Ishikawa (cell line): ENCODE results near the gene KATNAL1.
A peak's percentile ranks its signal among the peaks of the same experiment; 100 is the strongest.

Source experiments
- CEBPB ChIP-seq: IDR thresholded peaks from 2 replicates; pipeline ENCODE4 v1.6.1; 2012
- CREB1 ChIP-seq: IDR thresholded peaks from 2 replicates; pipeline ENCODE4 v1.6.1; 2012; ENCODE audit warnings: low read depth
- EGR1 ChIP-seq: IDR thresholded peaks from 2 replicates; pipeline ENCODE4 v1.6.1; 2012
- EP300 ChIP-seq: IDR thresholded peaks from 2 replicates; pipeline ENCODE4 v1.6.1; 2012; ENCODE audit warnings: borderline replicate concordance
- FOXM1 ChIP-seq: IDR thresholded peaks from 2 replicates; pipeline ENCODE4 v1.6.1; 2012; ENCODE audit warnings: low read depth, borderline replicate concordance
- NFIC ChIP-seq: IDR thresholded peaks from 2 replicates; pipeline ENCODE4 v1.6.1; 2012
- RAD21 ChIP-seq: IDR thresholded peaks from 2 replicates; pipeline ENCODE4 v1.6.1; 2012; ENCODE audit warnings: low read depth
- TAF1 ChIP-seq: IDR thresholded peaks from 2 replicates; pipeline ENCODE4 v1.6.1; 2012; ENCODE audit warnings: low read depth, mild to moderate bottlenecking
- TCF12 ChIP-seq: IDR thresholded peaks from 2 replicates; pipeline ENCODE4 v1.6.1; 2012; ENCODE audit warnings: low read depth
- TEAD4 ChIP-seq: IDR thresholded peaks from 2 replicates; pipeline ENCODE4 v1.6.1; 2012
- YY1 ChIP-seq: IDR thresholded peaks from 2 replicates; pipeline ENCODE4 v1.6.1; 2012; ENCODE audit warnings: low read depth
- ZBTB7A ChIP-seq: IDR thresholded peaks from 2 replicates; pipeline ENCODE4 v1.6.1; 2012; ENCODE audit warnings: low read depth
- TF ChIP-seq, protein P1 (sequence below): IDR thresholded peaks from 2 replicates; pipeline ENCODE4 v1.6.1; 2012
- TF ChIP-seq, protein P2 (sequence below): IDR thresholded peaks from 2 replicates; pipeline ENCODE4 v1.6.1; 2012
- TF ChIP-seq, protein P3 (sequence below): IDR thresholded peaks from 2 replicates; pipeline ENCODE4 v1.6.1; 2012; ENCODE audit warnings: low read depth, mild to moderate bottlenecking

KATNAL1 gene

DNA sequence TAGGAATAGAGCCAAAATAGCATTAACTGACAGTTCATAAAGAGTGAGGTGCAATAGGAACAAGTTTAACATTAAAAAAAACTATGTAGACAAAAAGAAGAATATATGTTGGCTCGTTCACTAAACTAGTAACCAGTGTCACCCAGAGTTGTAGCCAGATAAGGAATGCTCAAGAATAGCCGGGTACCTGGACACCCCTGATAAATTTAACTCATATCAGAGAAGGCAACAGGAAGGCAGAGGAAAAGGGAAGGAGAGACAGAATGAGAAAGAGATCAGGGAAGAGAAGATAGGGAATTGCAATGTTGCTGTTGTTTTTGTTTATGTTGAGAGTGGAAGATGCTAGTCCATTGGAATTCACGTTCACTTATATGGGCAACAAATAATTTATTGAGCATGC, 31.6 kb upstream of the KATNAL1 start:
- no peak for TF ChIP-seq EP300
- TF ChIP-seq RAD21, result no peak
- no peak for TF ChIP-seq TAF1
- TF ChIP-seq TEAD4, result no peak
- TF ChIP-seq EGR1, result no peak
- TF ChIP-seq, protein P1, sequence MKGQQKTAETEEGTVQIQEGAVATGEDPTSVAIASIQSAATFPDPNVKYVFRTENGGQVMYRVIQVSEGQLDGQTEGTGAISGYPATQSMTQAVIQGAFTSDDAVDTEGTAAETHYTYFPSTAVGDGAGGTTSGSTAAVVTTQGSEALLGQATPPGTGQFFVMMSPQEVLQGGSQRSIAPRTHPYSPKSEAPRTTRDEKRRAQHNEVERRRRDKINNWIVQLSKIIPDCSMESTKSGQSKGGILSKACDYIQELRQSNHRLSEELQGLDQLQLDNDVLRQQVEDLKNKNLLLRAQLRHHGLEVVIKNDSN, result no peak
- TF ChIP-seq ZBTB7A, result no peak
- no peak for TF ChIP-seq TCF12

DNA sequence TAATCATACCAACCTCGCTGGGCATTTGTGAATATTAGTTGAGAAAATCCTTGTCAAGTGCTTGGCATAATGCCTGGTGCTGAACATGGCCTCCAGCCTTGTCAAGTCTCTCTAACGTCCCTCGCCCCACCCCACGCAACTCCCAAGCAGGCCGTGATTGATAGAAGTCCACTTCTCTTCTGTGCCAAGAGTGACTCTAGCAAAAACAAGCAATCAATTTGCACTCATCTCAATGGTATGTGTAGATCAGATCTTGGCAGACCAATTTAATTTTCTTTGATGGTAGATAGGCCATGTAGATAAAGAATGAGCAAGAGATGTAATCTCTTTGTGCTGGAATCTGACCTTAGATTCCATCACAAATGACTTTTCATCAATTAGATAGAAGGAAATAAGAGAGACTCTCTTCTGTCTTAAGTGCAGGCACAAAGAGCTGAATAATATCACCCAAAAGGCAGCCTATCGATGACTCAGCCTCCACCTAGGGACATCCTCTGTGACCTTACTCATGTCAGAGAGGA, 31.0 kb upstream of the KATNAL1 start:
- TF ChIP-seq, protein P1, result no peak
- no peak for TF ChIP-seq EGR1
- no peak for TF ChIP-seq CREB1
- TF ChIP-seq RAD21, result no peak
- no peak for TF ChIP-seq YY1
- TF ChIP-seq ZBTB7A, result no peak
- no peak for TF ChIP-seq CEBPB
- no peak for TF ChIP-seq NFIC
- TF ChIP-seq EP300, result no peak
- no peak for TF ChIP-seq TEAD4
- TF ChIP-seq, protein P2, sequence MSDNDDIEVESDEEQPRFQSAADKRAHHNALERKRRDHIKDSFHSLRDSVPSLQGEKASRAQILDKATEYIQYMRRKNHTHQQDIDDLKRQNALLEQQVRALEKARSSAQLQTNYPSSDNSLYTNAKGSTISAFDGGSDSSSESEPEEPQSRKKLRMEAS, result no peak
- TF ChIP-seq, protein P3, sequence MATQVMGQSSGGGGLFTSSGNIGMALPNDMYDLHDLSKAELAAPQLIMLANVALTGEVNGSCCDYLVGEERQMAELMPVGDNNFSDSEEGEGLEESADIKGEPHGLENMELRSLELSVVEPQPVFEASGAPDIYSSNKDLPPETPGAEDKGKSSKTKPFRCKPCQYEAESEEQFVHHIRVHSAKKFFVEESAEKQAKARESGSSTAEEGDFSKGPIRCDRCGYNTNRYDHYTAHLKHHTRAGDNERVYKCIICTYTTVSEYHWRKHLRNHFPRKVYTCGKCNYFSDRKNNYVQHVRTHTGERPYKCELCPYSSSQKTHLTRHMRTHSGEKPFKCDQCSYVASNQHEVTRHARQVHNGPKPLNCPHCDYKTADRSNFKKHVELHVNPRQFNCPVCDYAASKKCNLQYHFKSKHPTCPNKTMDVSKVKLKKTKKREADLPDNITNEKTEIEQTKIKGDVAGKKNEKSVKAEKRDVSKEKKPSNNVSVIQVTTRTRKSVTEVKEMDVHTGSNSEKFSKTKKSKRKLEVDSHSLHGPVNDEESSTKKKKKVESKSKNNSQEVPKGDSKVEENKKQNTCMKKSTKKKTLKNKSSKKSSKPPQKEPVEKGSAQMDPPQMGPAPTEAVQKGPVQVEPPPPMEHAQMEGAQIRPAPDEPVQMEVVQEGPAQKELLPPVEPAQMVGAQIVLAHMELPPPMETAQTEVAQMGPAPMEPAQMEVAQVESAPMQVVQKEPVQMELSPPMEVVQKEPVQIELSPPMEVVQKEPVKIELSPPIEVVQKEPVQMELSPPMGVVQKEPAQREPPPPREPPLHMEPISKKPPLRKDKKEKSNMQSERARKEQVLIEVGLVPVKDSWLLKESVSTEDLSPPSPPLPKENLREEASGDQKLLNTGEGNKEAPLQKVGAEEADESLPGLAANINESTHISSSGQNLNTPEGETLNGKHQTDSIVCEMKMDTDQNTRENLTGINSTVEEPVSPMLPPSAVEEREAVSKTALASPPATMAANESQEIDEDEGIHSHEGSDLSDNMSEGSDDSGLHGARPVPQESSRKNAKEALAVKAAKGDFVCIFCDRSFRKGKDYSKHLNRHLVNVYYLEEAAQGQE, result no peak
- no peak for TF ChIP-seq FOXM1
- TF ChIP-seq TAF1, result no peak
- no peak for TF ChIP-seq TCF12

DNA sequence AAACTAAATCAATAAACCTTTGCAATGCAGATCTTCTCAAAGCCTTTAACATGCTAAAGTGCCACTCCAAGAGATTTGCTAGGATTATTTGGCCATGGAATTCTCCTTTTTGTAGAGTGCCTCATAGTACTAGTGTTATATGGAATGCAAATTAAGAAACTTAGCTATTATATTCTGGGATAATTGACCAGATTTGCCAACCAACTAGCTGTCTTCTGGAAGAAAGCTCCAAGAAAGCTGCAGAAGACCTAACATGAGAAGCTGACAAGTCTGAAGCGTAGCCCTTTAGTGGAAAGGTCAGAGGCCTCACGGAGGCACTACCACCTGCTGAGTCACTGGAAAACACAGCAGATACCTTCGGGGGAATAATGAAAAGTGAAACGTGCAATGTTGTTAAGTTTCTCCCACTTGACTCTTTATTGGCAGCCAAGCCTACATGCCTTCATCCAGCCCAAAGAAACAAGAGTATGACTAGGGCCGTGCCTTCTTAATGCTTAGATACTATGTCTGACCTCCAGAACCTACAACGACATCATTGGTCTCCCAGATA, 29.8 kb upstream of the KATNAL1 start:
- TF ChIP-seq EP300 (no peak), NFIC (no peak)

DNA sequence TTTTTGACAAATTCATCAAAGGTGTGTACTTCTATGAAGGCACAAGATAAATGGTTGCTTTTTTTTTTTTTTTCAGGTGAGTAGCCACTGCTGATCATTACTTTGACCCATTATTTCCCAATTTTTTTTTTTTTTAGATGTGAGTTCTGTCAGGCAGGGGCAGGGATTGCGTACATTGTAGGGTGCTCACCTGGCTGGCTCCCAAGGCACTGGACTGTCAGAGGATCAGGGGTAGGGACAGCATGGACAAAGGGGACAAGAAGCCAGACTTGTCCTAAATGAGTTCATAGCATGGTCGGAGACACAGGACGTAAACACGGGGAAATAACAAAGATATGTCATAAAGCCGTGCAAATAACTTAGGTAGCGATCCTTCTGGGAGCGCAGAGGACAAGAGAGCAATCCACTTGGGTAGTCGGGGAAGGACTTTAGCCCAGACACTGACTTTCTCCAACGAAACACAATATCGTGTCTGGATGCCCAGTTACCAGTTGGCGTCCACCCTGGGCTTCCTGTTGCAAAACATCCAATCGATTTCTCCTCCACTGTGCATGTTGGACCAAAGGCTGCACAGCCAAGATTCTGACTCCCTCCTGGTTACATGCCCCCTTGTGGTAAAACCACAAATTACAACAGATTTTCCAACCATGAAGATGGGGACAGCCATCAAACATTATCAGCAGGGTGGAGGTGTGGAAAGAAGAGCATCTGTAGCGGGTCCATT, 27.5 kb upstream of the KATNAL1 start:
- TF ChIP-seq FOXM1 (no peak), RAD21 (peak; percentile 58)

DNA sequence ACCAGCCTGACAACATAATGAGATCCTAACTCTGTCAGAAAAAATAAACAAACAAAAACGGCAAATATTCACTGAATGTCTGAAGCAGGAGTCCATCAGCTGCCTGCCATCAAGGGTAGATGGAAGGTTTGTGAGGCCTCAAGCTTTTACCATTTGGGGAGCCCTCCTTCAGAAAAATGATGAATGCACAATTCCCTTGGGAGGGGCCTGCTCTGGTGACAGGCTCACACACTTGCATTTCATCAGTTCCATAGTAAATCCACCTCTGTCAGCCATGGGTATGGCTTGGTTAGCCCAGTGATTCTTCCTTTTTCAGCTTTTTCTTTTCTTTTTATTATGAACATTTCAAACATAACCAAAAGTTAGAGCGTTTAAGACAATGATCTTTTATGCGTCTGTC, 26.3 kb upstream of the KATNAL1 start:
- TF ChIP-seq, protein P1, result no peak
- TF ChIP-seq YY1 (no peak), RAD21 (no peak), TAF1 (no peak), FOXM1 (no peak), ZBTB7A (no peak), TEAD4 (no peak), EP300 (no peak), CREB1 (no peak), NFIC (no peak), CEBPB (no peak), EGR1 (no peak), TCF12 (no peak)
- TF ChIP-seq, protein P3, result no peak
- TF ChIP-seq, protein P2, result no peak
